Measurements from ENCODE around the gene GID4.

The GID4 gene

DNA sequence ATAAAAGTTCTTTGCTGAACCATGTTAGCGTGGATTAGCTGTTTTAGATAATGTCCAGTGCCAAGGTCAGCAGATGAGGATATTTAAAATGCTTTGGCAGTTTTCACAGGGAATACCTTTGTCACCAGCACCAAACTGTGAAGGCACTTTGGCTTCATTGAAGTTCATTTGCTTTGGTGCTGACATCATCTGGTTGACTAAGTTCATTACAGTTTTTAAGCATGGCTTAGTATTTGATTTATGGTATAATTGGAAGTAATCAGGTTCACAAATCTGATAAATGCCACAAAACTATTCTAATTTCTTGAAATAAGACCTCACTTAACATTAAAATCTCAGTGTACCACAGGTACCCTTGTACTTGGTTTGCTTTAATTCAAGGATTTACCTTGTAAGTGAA is 4.3 kb downstream of the GID4 start:
- Histone ChIP-seq H3K36me3 (ENCODE audit: insufficient read depth, low read length) (peaks cover 40% of the 10 kb centered on the region), H2AFZ (ENCODE audit: low read depth, low read length) (no peak overlapping the region), H3K4me3 (ENCODE audit: low read depth in 1 of 2, low read length in 2 of 2) (no peak overlapping the region), H3K27ac (ENCODE audit: low read length) (no peak overlapping the region), H3K27me3 (ENCODE audit: insufficient read depth, low read length, poor library complexity) (no peaks in the 10 kb centered on the region), H4K20me1 (ENCODE audit: insufficient read depth, low read length) (peaks cover 21% of the 10 kb centered on the region), H3K4me2 (ENCODE audit: insufficient read depth, low read length) (no peak overlapping the region), H3K79me2 (ENCODE audit: insufficient read depth, low read length) (peaks cover 58% of the 10 kb centered on the region), H3K9me3 (ENCODE audit: insufficient read depth, low read length, severe bottlenecking) (no peaks in the 10 kb centered on the region), H3K4me1 (ENCODE audit: insufficient read depth, low read length) (peaks cover 28% of the 10 kb centered on the region), H3K9ac (ENCODE audit: low read depth, low read length) (no peak overlapping the region)
- no peak for DNase-seq
- TF ChIP-seq, protein P1, sequence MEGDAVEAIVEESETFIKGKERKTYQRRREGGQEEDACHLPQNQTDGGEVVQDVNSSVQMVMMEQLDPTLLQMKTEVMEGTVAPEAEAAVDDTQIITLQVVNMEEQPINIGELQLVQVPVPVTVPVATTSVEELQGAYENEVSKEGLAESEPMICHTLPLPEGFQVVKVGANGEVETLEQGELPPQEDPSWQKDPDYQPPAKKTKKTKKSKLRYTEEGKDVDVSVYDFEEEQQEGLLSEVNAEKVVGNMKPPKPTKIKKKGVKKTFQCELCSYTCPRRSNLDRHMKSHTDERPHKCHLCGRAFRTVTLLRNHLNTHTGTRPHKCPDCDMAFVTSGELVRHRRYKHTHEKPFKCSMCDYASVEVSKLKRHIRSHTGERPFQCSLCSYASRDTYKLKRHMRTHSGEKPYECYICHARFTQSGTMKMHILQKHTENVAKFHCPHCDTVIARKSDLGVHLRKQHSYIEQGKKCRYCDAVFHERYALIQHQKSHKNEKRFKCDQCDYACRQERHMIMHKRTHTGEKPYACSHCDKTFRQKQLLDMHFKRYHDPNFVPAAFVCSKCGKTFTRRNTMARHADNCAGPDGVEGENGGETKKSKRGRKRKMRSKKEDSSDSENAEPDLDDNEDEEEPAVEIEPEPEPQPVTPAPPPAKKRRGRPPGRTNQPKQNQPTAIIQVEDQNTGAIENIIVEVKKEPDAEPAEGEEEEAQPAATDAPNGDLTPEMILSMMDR (IDR thresholded peaks at IDR 0.05; ENCODE audit: borderline replicate concordance, extremely low read depth, low read length, poor library complexity, severe bottlenecking): peak; percentile 30
- TF ChIP-seq EZH2 (IDR thresholded peaks at IDR 0.05; ENCODE audit: borderline replicate concordance, low read depth, low read length, severe bottlenecking): no peak
- ATAC-seq (ENCODE audit: insufficient read depth, low read depth): no peak

GRCh38 chr17:18044609-18045008 is 5.4 kb downstream of the GID4 start:
- Histone ChIP-seq H3K4me1 (ENCODE audit: insufficient read depth, low read length) (peaks cover 28% of the 10 kb centered on the region), H3K27me3 (ENCODE audit: insufficient read depth, low read length, poor library complexity) (no peaks in the 10 kb centered on the region), H2AFZ (ENCODE audit: low read depth, low read length) (no peak overlapping the region), H3K27ac (ENCODE audit: low read length) (no peak overlapping the region), H3K9ac (ENCODE audit: low read depth, low read length) (no peak overlapping the region), H4K20me1 (ENCODE audit: insufficient read depth, low read length) (peaks cover 21% of the 10 kb centered on the region), H3K9me3 (ENCODE audit: insufficient read depth, low read length, severe bottlenecking) (no peaks in the 10 kb centered on the region), H3K4me3 (ENCODE audit: low read depth in 1 of 2, low read length in 2 of 2) (no peak overlapping the region), H3K79me2 (ENCODE audit: insufficient read depth, low read length) (peaks cover 51% of the 10 kb centered on the region), H3K4me2 (ENCODE audit: insufficient read depth, low read length) (no peak overlapping the region), H3K36me3 (ENCODE audit: insufficient read depth, low read length) (peaks cover 43% of the 10 kb centered on the region)
- no peak for TF ChIP-seq EZH2 (IDR thresholded peaks at IDR 0.05; ENCODE audit: borderline replicate concordance, low read depth, low read length, severe bottlenecking)
- TF ChIP-seq, protein P1 (IDR thresholded peaks at IDR 0.05; ENCODE audit: borderline replicate concordance, extremely low read depth, low read length, poor library complexity, severe bottlenecking): no peak
- ATAC-seq (ENCODE audit: insufficient read depth, low read depth): no peak
- DNase-seq: no peak

GRCh38 chr17:18045691-18046350 is 6.6 kb downstream of the GID4 start:
- Histone ChIP-seq H3K36me3 (ENCODE audit: insufficient read depth, low read length) (peaks cover 52% of the 10 kb centered on the region), H3K27ac (ENCODE audit: low read length) (no peak overlapping the region), H3K4me2 (ENCODE audit: insufficient read depth, low read length) (no peak overlapping the region), H3K9ac (ENCODE audit: low read depth, low read length) (no peak overlapping the region), H3K79me2 (ENCODE audit: insufficient read depth, low read length) (peaks cover 39% of the 10 kb centered on the region), H3K4me3 (ENCODE audit: low read depth in 1 of 2, low read length in 2 of 2) (no peak overlapping the region), H3K27me3 (ENCODE audit: insufficient read depth, low read length, poor library complexity) (no peaks in the 10 kb centered on the region), H4K20me1 (ENCODE audit: insufficient read depth, low read length) (peaks cover 12% of the 10 kb centered on the region; the same call in 1 of the 2 replicates), H3K4me1 (ENCODE audit: insufficient read depth, low read length) (peaks cover 20% of the 10 kb centered on the region), H2AFZ (ENCODE audit: low read depth, low read length) (no peak overlapping the region), H3K9me3 (ENCODE audit: insufficient read depth, low read length, severe bottlenecking) (no peaks in the 10 kb centered on the region)
- ATAC-seq (ENCODE audit: insufficient read depth, low read depth) (no peak), DNase-seq (no peak)
- TF ChIP-seq EZH2 (IDR thresholded peaks at IDR 0.05; ENCODE audit: borderline replicate concordance, low read depth, low read length, severe bottlenecking): no peak
- TF ChIP-seq, protein P1 (IDR thresholded peaks at IDR 0.05; ENCODE audit: borderline replicate concordance, extremely low read depth, low read length, poor library complexity, severe bottlenecking): no peak

Measured in DND-41 (cell line).